GM12865 (cell line): ENCODE measurements around the gene ACRV1.

Experiments
- DNase-seq: peaks from one replicate; pipeline ENCODE4 v3.0.0; 2010; ENCODE audit warnings: low read depth
- H3K4me3 ChIP-seq: 2 replicates; pipeline ENCODE4 v1.5.1; 2011; ENCODE audit warnings: mild to moderate bottlenecking, low read depth, low read length, control low read depth
- CTCF ChIP-seq: IDR thresholded peaks from 2 replicates; pipeline ENCODE4 v1.5.1; 2011; ENCODE audit warnings: low read length, control low read depth, low read depth, inconsistent platforms; ENCODE audit not compliant: insufficient read depth; ENCODE audit errors: missing control alignments

Gene ACRV1

GRCh38 chr11:125663910-125664309 is 16.7 kb downstream of the ACRV1 start:
- TF ChIP-seq CTCF, result no peak
- DNase-seq, result no peak
- no peak overlapping the region for H3K4me3 ChIP-seq

GRCh38 chr11:125662689-125663088 is 18.0 kb downstream of the ACRV1 start:
- TF ChIP-seq CTCF, result no peak
- DNase-seq, result no peak
- no peak overlapping the region for H3K4me3 ChIP-seq

GRCh38 chr11:125649465-125650166 is 31.0 kb downstream of the ACRV1 start:
- no peak for TF ChIP-seq CTCF
- no peak for DNase-seq
- H3K4me3 ChIP-seq, result no peak overlapping the region

GRCh38 chr11:125645871-125646270 is 34.8 kb downstream of the ACRV1 start:
- H3K4me3 ChIP-seq, result no peak overlapping the region
- no peak for TF ChIP-seq CTCF
- DNase-seq, result no peak

- no peak for DNase-seq
- H3K4me3 ChIP-seq, result no peak overlapping the region
- no peak for TF ChIP-seq CTCF
These were observed 42.3 kb downstream of the ACRV1 start for GRCh38 chr11:125638315-125638714.

GRCh38 chr11:125637840-125638239 is 42.8 kb downstream of the ACRV1 start:
- no peak for TF ChIP-seq CTCF
- H3K4me3 ChIP-seq, result no peak overlapping the region
- no peak for DNase-seq
